Melanocyte of skin (primary cell): ENCODE results near the gene PACRG. TPM values are rescaled to one million over a fixed set of nuclear protein-coding genes. Genes with fewer than 3 reads are reported as not detected.

Source experiments
- small RNA-seq, 2 donors: library from RNA; depleted of rRNA; stranded (forward); fragments of <200 nt; gene quantifications; one replicate each; pipeline ENCODE3, GENCODE V24; 2012
- total RNA-seq, 2 donors: library from RNA; depleted of rRNA; stranded (reverse); fragments of >200 nt; gene quantifications; 2 replicates each; pipeline ENCODE4 v1.2.3, GENCODE V29; 2012

Gene PACRG
- total RNA-seq: under 1 TPM in 1 of 2 donors, not detected in 1; 0.34 TPM

DNA sequence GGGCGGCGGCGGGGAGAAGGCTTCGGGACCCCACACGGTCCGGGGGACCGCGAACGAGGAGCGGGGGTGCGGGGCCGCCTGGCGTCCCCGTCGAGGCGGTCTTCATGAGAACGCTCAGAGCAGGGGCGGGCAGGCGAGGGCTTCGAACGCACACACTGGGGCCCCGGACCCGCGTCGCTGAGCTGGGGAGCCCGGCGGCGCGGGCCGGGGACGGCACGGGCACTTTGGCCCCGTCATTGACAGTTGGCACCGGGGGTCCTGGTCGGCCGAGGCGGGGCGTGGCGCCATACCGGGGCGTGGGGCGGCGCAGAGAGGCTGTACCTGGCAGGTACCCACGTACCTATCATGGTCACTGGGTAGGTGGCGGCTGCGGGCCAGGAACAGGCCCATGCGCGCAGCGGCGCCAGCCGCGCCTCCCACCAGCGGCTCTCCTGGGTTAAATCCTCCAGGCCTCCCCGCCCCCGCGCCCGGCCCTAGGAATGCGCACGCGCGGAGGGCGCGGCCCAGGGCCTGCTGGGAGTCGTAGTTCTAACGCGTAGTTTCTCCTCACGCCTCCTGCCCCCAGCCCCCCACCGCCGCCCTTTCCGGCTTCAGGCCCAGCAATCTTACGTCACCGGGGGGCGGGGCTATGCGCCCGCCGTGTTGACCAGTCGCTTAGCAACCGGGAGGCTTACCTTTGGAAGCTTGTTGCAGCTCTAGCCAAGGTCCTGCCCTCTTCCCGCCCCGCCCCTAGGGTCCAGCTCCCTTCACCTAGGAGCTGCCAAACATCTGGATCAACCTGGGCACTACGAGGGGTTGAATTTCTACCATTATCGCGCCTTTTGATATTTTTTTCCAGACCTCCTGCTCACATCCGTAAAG, at the start of gene PACRG, which contains the start of gene PRKN:
TSS of gene PACRG (plus strand) at position 653 of the 861 bp plus-strand sequence.
TSS of gene PRKN (minus strand) at position 445 of the 861 bp plus-strand sequence.

Small RNA genes lying within 50 kb of the gene (small RNA-seq; reads per million reads assigned to genes)
- 0 reads per million in 2 donors for gene AL031121.1
- gene AL590286.1: 0 to 0.04 reads per million in 2 donors

Other genes with a start within 250 kb of the PACRG start
- 1 to 10 TPM in 1 of 2 donors, under 1 TPM in 1; 1.00 to 6.9 TPM for gene PRKN, start 208 bp upstream of the PACRG start, total RNA-seq